Mesodermal cell (in vitro differentiated cells): ENCODE data around the gene MLEC.

Experiments used
- H3K27ac ChIP-seq: 2 replicates; pipeline ENCODE4 v1.7.0; 2013; ENCODE audit warnings: mild to moderate bottlenecking, low read depth, low read length, moderate library complexity; ENCODE audit not compliant: severe bottlenecking
- H3K36me3 ChIP-seq: 2 replicates; pipeline ENCODE4 v1.7.1; 2013; ENCODE audit warnings: mild to moderate bottlenecking, low read length, moderate library complexity; ENCODE audit not compliant: control insufficient read depth, insufficient read depth
- H3K4me1 ChIP-seq: one replicate; pipeline ENCODE4 v1.7.1; 2013; ENCODE audit warnings: mild to moderate bottlenecking, low read length; ENCODE audit not compliant: insufficient read depth, control insufficient read depth, poor library complexity, severe bottlenecking
- H3K4me3 ChIP-seq: 2 replicates; pipeline ENCODE4 v1.7.0; 2013; ENCODE audit warnings: low read length, control low read depth, mild to moderate bottlenecking; ENCODE audit not compliant: insufficient read depth, poor library complexity, severe bottlenecking; ENCODE audit errors: extremely low read depth
- H3K9me3 ChIP-seq: 2 replicates; pipeline ENCODE4 v1.7.1; 2013; ENCODE audit warnings: mild to moderate bottlenecking, low read length, moderate library complexity; ENCODE audit not compliant: control insufficient read depth
- WGBS, 2 experiments: methylation state at CpG; one replicate each; pipeline ENCODE4 v1.1.5; 2013; ENCODE audit warnings: missing lambda C conversion rate in 2 of 2; ENCODE audit not compliant: insufficient coverage in 2 of 2; 5-methylcytosine and 5-hydroxymethylcytosine counted together

MLEC gene

GRCh38 chr12:120744922-120745493, 58.1 kb downstream of the MLEC start:
- Histone ChIP-seq H3K4me1 (no peaks in the 10 kb centered on the region), H3K27ac (no peak overlapping the region), H3K9me3 (no peaks in the 10 kb centered on the region), H3K4me3 (no peak overlapping the region), H3K36me3 (no peaks in the 10 kb centered on the region)
- WGBS, 2 experiments = 86 to 93% methylated on average over 13 to 15 of the region's 15 CpGs

GRCh38 chr12:120748242-120748641, 61.3 kb downstream of the MLEC start:
- WGBS, 2 experiments = 90 to 98% methylated on average over 5 of the region's 7 CpGs
- Histone ChIP-seq H3K4me1 (no peaks in the 10 kb centered on the region), H3K9me3 (no peaks in the 10 kb centered on the region), H3K4me3 (no peak overlapping the region), H3K27ac (no peak overlapping the region), H3K36me3 (no peaks in the 10 kb centered on the region)

- no peaks in the 10 kb centered on the region for H3K9me3 ChIP-seq
- no peak overlapping the region for H3K27ac ChIP-seq
- H3K4me1 ChIP-seq = no peaks in the 10 kb centered on the region
- no peak overlapping the region for H3K4me3 ChIP-seq
- 85 to 89% methylated on average over 4 to 5 of the region's 5 CpGs for WGBS, 2 experiments
- H3K36me3 ChIP-seq = no peaks in the 10 kb centered on the region
These were observed 62.3 kb downstream of the MLEC start for GRCh38 chr12:120749256-120749655.

- H3K4me1 ChIP-seq = no peaks in the 10 kb centered on the region
- no peaks in the 10 kb centered on the region for H3K36me3 ChIP-seq
- H3K9me3 ChIP-seq = no peaks in the 10 kb centered on the region
- H3K27ac ChIP-seq = no peak overlapping the region
- H3K4me3 ChIP-seq = no peak overlapping the region
- 83 to 100% methylated on average over 1 to 2 of the region's 5 CpGs for WGBS, 2 experiments
These were observed 63.9 kb downstream of the MLEC start for GRCh38 chr12:120750806-120751205.

GRCh38 chr12:120751389-120751788, 64.4 kb downstream of the MLEC start:
- WGBS, 2 experiments = 86 to 96% methylated on average over 9 of the region's 9 CpGs
- Histone ChIP-seq H3K36me3 (no peaks in the 10 kb centered on the region), H3K4me3 (no peak overlapping the region), H3K4me1 (no peaks in the 10 kb centered on the region), H3K9me3 (no peaks in the 10 kb centered on the region), H3K27ac (no peak overlapping the region)
